22Rv1 (cell line): ENCODE results near the gene RAB22A.

Experiments used
- H3K27ac ChIP-seq: fragments of 450-650 bp; 2 replicates; pipeline ENCODE4 v1.5.1; 2017
- CTCF ChIP-seq: fragments of 450-650 bp; IDR thresholded peaks from 2 replicates; pipeline ENCODE4 v1.5.1; 2017; ENCODE audit warnings: mild to moderate bottlenecking
- ZFX ChIP-seq: fragments of 450-650 bp; IDR thresholded peaks from 2 replicates; pipeline ENCODE4 v1.6.1; 2017; ENCODE audit warnings: antibody characterized with exemption, borderline replicate concordance

The RAB22A gene

GRCh38 chr20:58312836-58313235, 3.3 kb downstream of the RAB22A start:
- H3K27ac ChIP-seq = no peak overlapping the region
- TF ChIP-seq ZFX (no peak), CTCF (no peak)

- no peak overlapping the region for H3K27ac ChIP-seq
- no peak for TF ChIP-seq ZFX
- TF ChIP-seq CTCF = no peak
Measured at GRCh38 chr20:58313396-58313795, 3.9 kb downstream of the RAB22A start.

GRCh38 chr20:58321205-58321604, 11.7 kb downstream of the RAB22A start:
- no peak overlapping the region for H3K27ac ChIP-seq
- TF ChIP-seq CTCF (no peak), ZFX (no peak)

- no peak overlapping the region for H3K27ac ChIP-seq
- no peak for TF ChIP-seq ZFX
- no peak for TF ChIP-seq CTCF
Measured at GRCh38 chr20:58322083-58322482, 12.6 kb downstream of the RAB22A start.

GRCh38 chr20:58325912-58326311, 16.4 kb downstream of the RAB22A start:
- TF ChIP-seq CTCF (no peak), ZFX (no peak)
- H3K27ac ChIP-seq = no peak overlapping the region

- TF ChIP-seq CTCF (no peak), ZFX (no peak)
- no peak overlapping the region for H3K27ac ChIP-seq
Measured at GRCh38 chr20:58327211-58327610, 17.7 kb downstream of the RAB22A start.

- H3K27ac ChIP-seq = no peak overlapping the region
- TF ChIP-seq CTCF (no peak), ZFX (no peak)
Measured at GRCh38 chr20:58328836-58329235, 19.3 kb downstream of the RAB22A start.
